GM18507 (cell line): Measurements from ENCODE around the gene OSBPL9.
A peak's percentile ranks its signal among the peaks of the same experiment; 100 is the strongest.
"Not testable (repeated sequence)": the region's sequence is repeated elsewhere in the genome, so short reads cannot be mapped to it uniquely, and the experiment has no call there.

Experiments used
- DNase-seq: peaks from one replicate; pipeline ENCODE4 v3.0.0; 2011; ENCODE audit warnings: low read depth; ENCODE audit not compliant: insufficient read length; ENCODE audit errors: extremely low spot score
- FAIRE-seq: peaks from 2 replicates; lab custom pipeline; 2011; peaks lifted over from hg19 to GRCh38; lab: Jason Lieb, UNC

OSBPL9 gene

GRCh38 chr1:51728611-51729155 is 111.8 kb downstream of the OSBPL9 start:
- FAIRE-seq (no peak), DNase-seq (no peak)

GRCh38 chr1:51729156-51729823 is 112.4 kb downstream of the OSBPL9 start:
- DNase-seq (peak; percentile 91), FAIRE-seq (peak; percentile 98)

GRCh38 chr1:51729824-51730301 is 113.0 kb downstream of the OSBPL9 start:
- FAIRE-seq (no peak), DNase-seq (no peak)

- no peak for FAIRE-seq
- DNase-seq, result no peak
Measured at GRCh38 chr1:51731998-51732397, 115.1 kb downstream of the OSBPL9 start.

DNA sequence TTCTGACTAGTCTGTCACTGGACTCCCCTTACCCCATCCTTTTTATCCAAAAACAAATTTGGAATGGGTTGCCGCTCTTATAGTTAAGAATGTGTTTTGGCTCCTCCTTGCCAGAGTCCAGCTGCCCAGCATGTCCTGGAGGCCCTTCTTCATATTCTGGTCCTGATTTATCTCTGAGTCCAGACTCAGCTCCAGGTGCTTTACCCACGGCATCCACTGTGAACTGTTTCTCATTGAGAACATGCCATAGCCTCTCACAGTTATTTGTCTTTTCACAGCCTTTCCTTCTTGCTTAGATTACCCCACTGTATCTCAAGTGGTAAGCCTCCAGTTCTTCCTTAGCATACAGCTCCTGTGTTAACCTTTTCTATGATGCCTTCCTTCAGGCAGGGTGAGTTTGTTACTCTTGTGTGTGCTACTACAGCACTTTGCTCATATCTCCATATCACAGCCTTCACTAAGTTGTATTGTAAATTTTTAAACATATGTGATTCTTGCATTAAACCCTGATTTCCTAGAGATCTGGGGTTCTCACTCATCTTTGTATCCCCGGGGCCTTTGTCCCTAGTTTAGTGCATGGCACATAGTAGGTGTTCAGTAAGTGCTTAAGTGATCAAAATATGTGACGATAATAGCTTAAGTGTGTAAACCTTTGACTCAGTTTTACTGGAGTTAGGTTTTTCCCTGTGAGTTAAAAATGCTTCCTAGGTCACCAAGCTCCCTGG is 116.0 kb downstream of the OSBPL9 start:
- DNase-seq (no peak), FAIRE-seq (no peak)

- FAIRE-seq, DNase-seq: not testable (repeated sequence)
Measured at GRCh38 chr1:51733426-51733774, 116.5 kb downstream of the OSBPL9 start.

DNA sequence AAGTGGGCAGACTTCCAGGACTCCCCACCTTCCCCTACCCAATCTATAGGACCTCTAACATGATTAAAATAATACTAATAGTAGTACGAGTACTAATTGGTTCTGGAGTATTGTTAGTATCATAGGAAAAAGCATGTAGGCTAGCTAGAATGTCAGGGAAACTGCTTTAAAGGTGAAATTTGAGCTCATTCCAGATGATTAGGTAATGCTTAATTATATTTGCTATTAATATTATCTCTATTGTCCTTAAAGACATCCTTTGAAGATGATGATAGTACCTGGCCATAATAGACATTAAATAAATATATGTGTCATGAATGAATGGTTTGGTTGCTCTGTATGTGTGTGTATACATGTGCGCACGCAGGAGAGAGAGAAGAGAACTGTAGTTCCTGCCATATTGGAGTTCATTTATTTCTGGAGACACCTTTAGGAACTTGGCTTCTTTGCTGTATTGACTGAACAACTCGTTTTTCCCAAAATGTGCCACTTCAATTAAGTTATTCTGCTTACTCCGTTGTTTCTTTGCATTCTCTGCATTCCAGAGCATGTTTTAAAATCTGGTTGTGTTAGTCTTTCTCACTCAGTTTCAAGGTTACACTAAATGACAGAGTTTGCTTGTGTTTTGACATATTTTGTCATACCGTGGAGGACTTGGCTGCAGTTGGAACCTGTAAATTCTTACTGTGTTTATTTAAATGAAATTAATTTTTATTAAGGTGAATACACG is 117.1 kb downstream of the OSBPL9 start:
- FAIRE-seq (no peak), DNase-seq (no peak)

DNA sequence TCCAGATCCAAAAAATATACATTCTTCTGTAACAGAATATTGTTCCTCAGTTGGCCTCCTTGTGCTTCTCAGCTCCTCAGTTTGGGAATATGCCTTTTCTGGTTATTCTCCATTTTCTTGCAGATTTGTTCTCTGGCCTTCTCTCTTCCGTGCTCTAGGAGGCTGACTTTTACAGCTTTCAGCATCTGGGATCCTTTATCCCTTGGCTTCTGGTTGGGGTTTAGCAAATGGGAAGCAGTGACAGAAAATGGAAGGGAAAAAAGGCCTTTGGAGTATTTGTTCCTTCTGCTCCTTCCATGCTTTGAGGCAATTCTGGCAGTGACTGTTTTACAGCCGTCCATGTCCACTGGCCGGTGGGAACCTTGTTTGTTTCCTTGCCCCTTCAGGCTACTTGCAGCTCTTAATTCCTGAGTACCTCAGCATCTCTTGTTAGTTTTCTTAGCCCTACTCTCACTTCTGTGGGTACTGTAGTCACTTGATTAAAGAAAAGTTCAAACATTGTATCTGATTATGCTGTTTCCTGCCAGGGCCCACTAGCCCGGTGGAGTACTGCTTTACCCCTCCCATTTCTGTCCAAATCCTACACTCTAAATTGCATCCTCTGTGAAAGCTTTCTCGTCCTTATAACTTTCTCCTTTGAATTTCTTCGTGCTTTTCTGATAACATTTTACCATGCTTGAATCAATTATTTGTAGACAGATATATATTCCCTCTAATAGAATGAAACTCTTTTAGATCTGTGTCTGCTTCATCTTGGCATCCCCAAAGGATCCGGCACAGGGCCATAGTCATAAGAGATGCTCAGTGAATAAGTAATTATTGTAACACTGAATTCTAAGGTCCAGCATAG is 118.2 kb downstream of the OSBPL9 start:
- FAIRE-seq (no peak), DNase-seq (no peak)

DNA sequence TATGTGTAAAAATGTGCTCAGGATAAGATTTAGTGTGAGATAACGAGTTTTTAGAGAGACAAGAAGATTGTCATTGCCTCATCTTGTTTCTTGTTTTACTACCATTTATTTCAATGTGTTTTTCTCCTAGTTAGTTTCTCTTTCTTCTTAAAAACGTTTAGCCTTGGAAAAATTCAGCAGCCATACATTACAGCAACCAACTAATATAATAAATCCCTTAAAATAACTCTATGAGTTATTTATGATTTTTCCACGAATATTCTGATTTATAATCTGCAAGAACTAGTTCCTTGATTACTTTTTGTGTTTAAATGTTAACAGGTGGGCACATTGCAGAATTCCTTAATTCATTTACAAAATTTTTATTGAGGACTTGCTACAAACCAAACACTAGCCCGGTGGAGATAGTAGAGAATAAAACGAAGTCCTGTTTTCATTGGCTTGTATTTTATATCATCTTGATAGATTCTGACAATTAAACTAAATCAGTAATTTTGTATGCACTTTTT is 118.9 kb downstream of the OSBPL9 start:
- FAIRE-seq (no peak), DNase-seq (no peak)

GRCh38 chr1:51736702-51737101 is 119.8 kb downstream of the OSBPL9 start:
- FAIRE-seq (peak; percentile 24), DNase-seq (no peak)

GRCh38 chr1:51738681-51739080 is 121.8 kb downstream of the OSBPL9 start:
- DNase-seq, result no peak
- no peak for FAIRE-seq

DNA sequence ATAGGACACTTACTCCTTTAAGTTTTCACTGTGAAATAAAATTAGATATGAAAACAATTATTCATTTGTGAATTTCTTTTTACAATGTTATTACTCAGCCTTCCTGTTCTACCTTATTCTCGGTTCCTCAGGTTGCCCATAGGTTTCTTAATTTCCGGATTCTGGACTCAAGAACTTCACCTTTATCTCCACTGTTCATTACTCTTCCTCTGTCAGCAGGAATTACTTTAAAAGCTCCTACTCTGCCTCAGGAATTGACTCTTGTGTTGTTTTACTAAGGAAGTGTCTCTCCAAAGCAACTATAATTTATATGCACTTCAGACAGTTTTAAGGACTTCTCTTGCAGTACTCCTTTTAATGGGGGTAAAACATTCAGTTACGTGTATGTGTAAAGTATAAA is 123.8 kb downstream of the OSBPL9 start:
- DNase-seq (no peak), FAIRE-seq (peak; percentile 65)

DNA sequence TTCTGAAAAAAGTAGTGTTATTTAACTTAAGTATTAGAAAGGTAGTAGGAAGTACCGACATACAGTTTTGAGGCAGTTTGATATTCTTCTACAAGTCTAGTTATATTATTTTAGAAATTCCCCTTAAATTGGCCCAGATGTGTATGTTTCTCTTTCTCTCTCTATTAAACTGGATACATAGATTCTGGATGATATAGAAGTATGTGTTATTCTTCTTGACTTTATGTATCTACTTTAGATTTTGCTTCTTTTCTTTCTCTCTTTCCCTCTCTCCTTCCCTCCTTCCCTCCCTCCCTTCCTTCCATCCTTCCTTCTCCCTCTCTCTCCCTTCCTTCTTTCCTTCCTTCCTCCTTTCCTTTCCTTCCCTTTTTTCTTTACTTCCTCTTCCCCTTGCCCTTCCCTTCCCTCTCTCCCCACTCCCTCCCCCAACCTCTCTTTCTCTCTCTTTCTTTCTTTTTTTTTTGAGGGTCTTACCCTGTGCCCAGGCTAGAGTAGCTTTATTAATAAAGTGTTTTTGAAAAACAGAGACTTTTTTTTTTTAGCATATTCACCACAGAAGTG is 124.3 kb downstream of the OSBPL9 start:
- DNase-seq (no peak), FAIRE-seq (no peak)

DNA sequence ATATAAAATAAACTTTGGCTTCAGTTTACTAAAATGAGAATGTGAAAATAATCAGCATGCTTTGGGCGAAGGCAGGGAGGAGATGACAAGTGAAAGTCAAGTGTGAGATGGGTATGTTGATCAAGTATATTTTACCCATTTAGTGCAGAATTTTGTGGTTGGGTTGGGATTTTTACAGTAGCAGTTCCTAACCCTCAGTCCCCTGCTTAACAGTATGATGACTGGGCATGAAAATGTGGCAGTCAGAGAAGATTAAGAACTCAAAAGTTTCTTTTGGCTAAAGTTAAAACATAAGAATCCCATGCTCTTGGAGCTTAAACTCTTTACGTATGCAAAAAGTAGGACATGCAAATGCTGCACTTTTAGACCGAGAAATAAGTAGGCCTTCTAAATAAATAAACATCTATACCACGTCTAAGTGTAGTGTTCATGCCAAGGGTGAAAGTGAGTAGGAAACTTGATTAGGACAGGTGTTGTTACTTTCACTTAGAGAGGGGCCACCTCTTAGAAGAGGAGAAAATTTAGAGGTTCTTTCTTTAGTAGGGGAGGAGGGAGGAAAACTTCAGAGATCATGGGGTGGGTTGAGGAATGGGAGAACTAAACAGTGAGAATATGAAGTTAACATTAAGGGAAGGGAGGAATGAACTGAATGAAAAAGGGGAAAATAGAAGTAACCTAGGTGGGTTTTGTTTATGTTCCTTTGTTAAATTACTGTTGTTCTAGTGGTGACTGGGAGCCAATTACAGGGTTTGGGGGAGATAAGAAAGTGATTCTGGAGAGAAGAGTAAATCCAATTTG is 127.8 kb downstream of the OSBPL9 start:
- FAIRE-seq, result peak; percentile 59

GRCh38 chr1:51745304-51745570 is 128.3 kb downstream of the OSBPL9 start:
- DNase-seq (no peak), FAIRE-seq (no peak)

More for the DNA sequence above, 127.8 kb downstream of the OSBPL9 start:
- DNase-seq, result no peak

DNA sequence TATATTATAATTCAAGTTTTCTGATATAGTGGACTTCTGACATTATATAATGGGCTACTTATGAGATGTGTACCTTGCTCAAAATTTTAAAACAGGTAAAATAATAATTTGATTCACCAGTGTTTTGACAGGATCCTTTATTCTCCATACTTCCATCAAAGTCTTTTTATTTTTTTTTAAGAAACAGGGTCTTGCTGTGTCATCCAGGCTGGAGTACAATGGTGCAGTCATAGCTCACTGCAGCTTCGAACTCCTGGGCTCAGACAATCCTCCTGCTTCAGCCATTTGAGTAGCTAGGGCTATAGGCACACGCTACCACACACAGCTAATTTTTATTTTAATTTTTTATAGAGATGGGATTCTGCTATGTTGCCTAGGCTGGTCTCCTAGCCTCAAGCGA is 132.3 kb downstream of the OSBPL9 start:
- DNase-seq (no peak), FAIRE-seq (no peak)

- no peak for FAIRE-seq
- no peak for DNase-seq
Measured at GRCh38 chr1:51750218-51750617, 133.3 kb downstream of the OSBPL9 start.

GRCh38 chr1:51750729-51751128 is 133.8 kb downstream of the OSBPL9 start:
- FAIRE-seq (no peak), DNase-seq (no peak)
